ENCODE data around the gene ZBP1. TPM values are rescaled to one million over a fixed set of nuclear protein-coding genes. Genes with fewer than 3 reads are reported as not detected.

ZBP1 gene
- total RNA-seq, 5 donors from 2014 or later (not counting 1 experiment from before 2014, with no cell fraction given): 8.6 to 41.1 (median 20.6) TPM

DNA sequence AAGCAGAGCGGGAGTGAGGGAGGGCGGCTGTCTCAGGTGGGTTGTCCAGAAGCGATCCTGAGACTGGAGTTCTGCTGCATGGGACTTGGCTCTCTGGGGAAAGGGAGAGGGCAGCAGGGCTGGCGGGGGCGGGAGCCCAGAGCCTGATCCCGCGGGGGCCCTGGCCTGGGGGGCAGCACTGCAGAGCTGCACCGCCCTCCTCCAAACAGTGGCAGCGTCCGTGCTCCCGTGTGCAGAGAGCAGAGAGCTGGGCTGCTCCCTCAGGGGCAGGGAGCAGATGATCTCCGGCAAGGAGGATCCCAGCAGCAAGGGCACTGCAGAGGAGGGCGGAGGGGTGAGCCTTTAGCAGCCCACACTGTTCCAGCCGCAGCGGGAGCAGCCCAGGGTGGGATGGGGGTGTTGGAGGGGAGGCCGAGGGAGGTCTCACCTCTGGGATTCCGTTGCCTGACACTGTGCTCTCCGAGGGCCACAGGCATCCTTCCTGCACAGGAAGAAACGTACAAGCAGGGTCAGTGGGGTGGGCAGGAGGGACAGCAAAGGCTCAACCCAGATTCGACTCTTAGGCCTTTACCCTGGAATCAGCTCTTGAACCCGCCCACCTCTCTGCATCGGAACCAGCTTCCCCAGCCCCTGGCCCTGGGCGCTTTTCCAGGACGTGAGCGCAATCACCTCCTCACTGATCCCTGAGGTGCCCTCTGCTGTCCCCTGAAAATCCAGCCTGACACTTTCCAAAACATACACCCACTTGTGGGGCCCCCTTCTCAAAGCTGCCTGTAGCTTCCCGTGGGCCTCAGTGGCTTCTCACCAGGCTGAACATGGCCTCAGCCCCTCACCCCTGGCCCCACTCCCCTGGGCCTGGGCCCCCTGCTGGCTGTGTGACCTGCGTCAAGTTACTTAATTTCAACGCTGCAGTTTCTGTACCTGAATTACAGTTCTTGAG lies 32.6 kb upstream of the ZBP1 start:
- ATAC-seq (replicated peaks in 1 of 4): no peak

GRCh38 chr20:57651881-57652605 lies 31.8 kb upstream of the ZBP1 start:
- ChIA-PET POLR2A (no interaction called here), CTCF (interaction anchor here in 1 of 2 donors (0.6 kb wide), 3 partner anchors 17 to 383 kb away, joined by 3 read pairs; no protein-coding TSS in a partner anchor)
- Mint-ChIP-seq H3K4me1 (peaks cover 10 to 17% (median 14%) of the 10 kb centered on the region in 3 donors), H3K27ac (no peak overlapping the region), H3K4me3 (no peak overlapping the region), H3K36me3 (peaks cover 10% of the 10 kb centered on the region), H3K9me3 (no peaks in the 10 kb centered on the region), H3K27me3 (no peaks in the 10 kb centered on the region)
- Histone ChIP-seq H3K27ac (ENCODE audit: low read length) (no peak overlapping the region), H3K4me1 (ENCODE audit: control insufficient read depth in 1 of 2, extremely low read depth in 1 of 2, insufficient read depth in 2 of 2, low read length in 2 of 2) (peaks cover 0 to 22% of the 10 kb centered on the region in 2 experiments), H3K4me3 (ENCODE audit: control insufficient read depth in 1 of 2, extremely low read depth in 1 of 2, low read length in 1 of 2) (no peak overlapping the region), H3K36me3 (ENCODE audit: control insufficient read depth in 2 of 2, extremely low read depth in 1 of 2, insufficient read depth in 1 of 2, low read length in 1 of 2) (peaks cover 0 to 7% of the 10 kb centered on the region in 2 donors), H3K27me3 (replicated peaks in 1 of 2; ENCODE audit: control insufficient read depth in 2 of 2, extremely low read depth in 1 of 2, insufficient read depth in 2 of 2, low read length in 1 of 2) (no peaks in the 10 kb centered on the region), H3K9me3 (no peaks in the 10 kb centered on the region)
- ATAC-seq (replicated peaks in 1 of 4): no peak
- WGBS (ENCODE audit: insufficient coverage): 95% methylated on average over 31 of the region's 50 CpGs
- DNase-seq: peak in 4 of 35 experiments; percentile 2 to 16 (median 8)

More for the DNA sequence above, 32.6 kb upstream of the ZBP1 start:
- Histone ChIP-seq H3K36me3 (ENCODE audit: control insufficient read depth in 2 of 2, extremely low read depth in 1 of 2, insufficient read depth in 1 of 2, low read length in 1 of 2) (peaks cover 0 to 7% of the 10 kb centered on the region in 2 donors), H3K4me3 (ENCODE audit: control insufficient read depth in 1 of 2, extremely low read depth in 1 of 2, low read length in 1 of 2) (no peak overlapping the region), H3K9me3 (no peaks in the 10 kb centered on the region), H3K27ac (ENCODE audit: low read length) (no peak overlapping the region), H3K27me3 (replicated peaks in 1 of 2; ENCODE audit: control insufficient read depth in 2 of 2, extremely low read depth in 1 of 2, insufficient read depth in 2 of 2, low read length in 1 of 2) (peaks cover 0 to 1% of the 10 kb centered on the region in 2 experiments), H3K4me1 (ENCODE audit: control insufficient read depth in 1 of 2, extremely low read depth in 1 of 2, insufficient read depth in 2 of 2, low read length in 2 of 2) (peaks cover 5 to 30% of the 10 kb centered on the region in 2 experiments)
- no peak overlapping the region for H3K4me3 Mint-ChIP-seq
- H3K4me1 Mint-ChIP-seq: peaks cover 18 to 25% (median 22%) of the 10 kb centered on the region in 3 donors
- CTCF ChIA-PET: interaction anchor here (0.6 to 2.0 kb wide), 6 partner anchors 25 to 35 kb away, joined by 3 to 10 read pairs (median 4); partner anchors contain the start of gene ZBP1 (in 1 of the 2)
- no peaks in the 10 kb centered on the region for H3K9me3 Mint-ChIP-seq
- H3K27me3 Mint-ChIP-seq: no peaks in the 10 kb centered on the region
- 91% methylated on average over 25 of the region's 28 CpGs for WGBS (ENCODE audit: insufficient coverage)
- POLR2A ChIA-PET: interaction anchor here in 1 of 2 donors (0.8 kb wide), 1 partner anchor 36 kb away, joined by 9 read pairs; no protein-coding TSS in a partner anchor
- DNase-seq: peak in 3 of 35 experiments; percentile 2 to 22 (median 2)
- H3K36me3 Mint-ChIP-seq: peaks cover 12% of the 10 kb centered on the region
- no peak overlapping the region for H3K27ac Mint-ChIP-seq

DNA sequence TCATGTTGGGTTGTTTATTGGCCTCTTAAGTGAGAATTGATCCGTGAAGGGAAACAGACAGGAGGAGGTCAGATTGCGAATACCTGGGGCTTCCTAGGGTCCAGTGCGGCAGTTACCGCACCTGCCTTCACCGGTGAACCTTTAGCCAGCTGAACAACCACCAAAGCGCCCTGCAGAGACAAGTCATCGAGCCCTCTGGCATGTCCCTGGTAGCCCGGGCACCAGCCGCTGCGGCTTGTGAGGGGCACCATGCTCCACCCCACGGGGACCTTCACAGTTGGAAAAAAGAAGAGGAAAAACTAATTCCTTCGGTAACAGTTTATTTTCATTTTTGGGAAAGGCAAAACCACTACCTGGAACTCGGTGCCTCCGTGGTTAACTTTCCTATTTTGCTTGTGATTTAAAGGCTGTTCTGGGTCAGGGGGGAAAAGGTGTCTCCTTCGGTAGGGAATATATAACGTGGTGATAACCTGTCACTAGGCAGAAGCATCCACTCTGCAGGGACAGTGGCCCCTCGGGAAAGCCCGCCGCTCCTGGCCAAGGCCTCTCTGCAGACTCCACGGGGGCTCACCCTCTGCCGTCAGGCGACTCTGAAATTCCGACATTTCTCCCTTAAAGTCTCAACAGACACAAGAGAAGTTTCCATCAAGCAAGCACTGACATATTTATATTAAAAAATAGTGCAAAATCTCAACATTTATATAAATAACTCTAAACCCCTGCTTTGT lies 30.7 kb upstream of the ZBP1 start:
- WGBS (ENCODE audit: insufficient coverage): 87% methylated on average over 15 of the region's 23 CpGs
- H3K4me3 Mint-ChIP-seq: no peak overlapping the region
- H3K4me3 ChIP-seq (ENCODE audit: control insufficient read depth in 1 of 2, extremely low read depth in 1 of 2, low read length in 1 of 2): no peak overlapping the region
- CTCF ChIA-PET: interaction anchor here in 1 of 2 donors (0.6 kb wide), 3 partner anchors 16 to 384 kb away, joined by 3 read pairs; no protein-coding TSS in a partner anchor
- H3K27ac Mint-ChIP-seq: no peak overlapping the region
- no peaks in the 10 kb centered on the region for H3K27me3 ChIP-seq (replicated peaks in 1 of 2; ENCODE audit: control insufficient read depth in 2 of 2, extremely low read depth in 1 of 2, insufficient read depth in 2 of 2, low read length in 1 of 2)
- no peaks in the 10 kb centered on the region for H3K27me3 Mint-ChIP-seq
- peaks cover 0 to 15% of the 10 kb centered on the region in 2 experiments for H3K4me1 ChIP-seq (ENCODE audit: control insufficient read depth in 1 of 2, extremely low read depth in 1 of 2, insufficient read depth in 2 of 2, low read length in 2 of 2)
- ATAC-seq (replicated peaks in 1 of 4): no peak
- DNase-seq: peak in 1 of 35 experiments; percentile 4
- POLR2A ChIA-PET: no interaction called here
- H3K36me3 ChIP-seq (ENCODE audit: control insufficient read depth in 2 of 2, extremely low read depth in 1 of 2, insufficient read depth in 1 of 2, low read length in 1 of 2): peaks cover 0 to 7% of the 10 kb centered on the region in 2 donors
- no peaks in the 10 kb centered on the region for H3K9me3 ChIP-seq
- H3K9me3 Mint-ChIP-seq: no peaks in the 10 kb centered on the region
- H3K36me3 Mint-ChIP-seq: peaks cover 10% of the 10 kb centered on the region
- no peak overlapping the region for H3K27ac ChIP-seq (ENCODE audit: low read length)
- peaks cover 6 to 16% (median 10%) of the 10 kb centered on the region in 3 donors for H3K4me1 Mint-ChIP-seq

DNA sequence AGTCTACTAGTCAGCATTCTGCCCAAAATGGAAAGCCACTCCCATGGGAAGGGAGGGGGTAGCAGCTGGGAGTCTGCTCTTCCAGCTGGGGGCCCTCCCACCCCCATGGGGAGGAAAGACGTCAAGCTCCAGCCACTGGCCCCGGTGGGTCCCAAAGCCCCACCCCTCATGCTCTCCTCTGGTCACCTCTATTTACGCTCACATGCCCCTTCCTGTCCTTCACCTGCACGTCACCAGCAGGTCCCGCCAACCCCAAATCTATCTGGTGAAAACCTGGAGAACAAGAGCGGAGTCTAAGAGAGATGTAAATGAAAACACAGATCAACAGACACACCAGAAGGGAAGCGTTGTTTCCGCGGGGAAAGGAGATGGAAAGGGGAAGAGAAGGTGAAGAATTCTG lies 30.0 kb upstream of the ZBP1 start:
- H3K4me1 ChIP-seq (ENCODE audit: control insufficient read depth in 1 of 2, extremely low read depth in 1 of 2, insufficient read depth in 2 of 2, low read length in 2 of 2): peaks cover 0 to 15% of the 10 kb centered on the region in 2 experiments
- ChIA-PET CTCF (no interaction called here), POLR2A (no interaction called here)
- H3K36me3 ChIP-seq (ENCODE audit: control insufficient read depth in 2 of 2, extremely low read depth in 1 of 2, insufficient read depth in 1 of 2, low read length in 1 of 2): peaks cover 0 to 7% of the 10 kb centered on the region in 2 donors
- no CpG with 5 or more reads among the region's 9 CpGs for WGBS (ENCODE audit: insufficient coverage)
- H3K4me3 ChIP-seq (ENCODE audit: control insufficient read depth in 1 of 2, extremely low read depth in 1 of 2, low read length in 1 of 2): no peak overlapping the region
- H3K27me3 Mint-ChIP-seq: no peaks in the 10 kb centered on the region
- H3K9me3 Mint-ChIP-seq: peaks cover 0 to 2% (median 0%) of the 10 kb centered on the region in 3 donors
- H3K27ac Mint-ChIP-seq: no peak overlapping the region
- H3K27me3 ChIP-seq (replicated peaks in 1 of 2; ENCODE audit: control insufficient read depth in 2 of 2, extremely low read depth in 1 of 2, insufficient read depth in 2 of 2, low read length in 1 of 2): no peaks in the 10 kb centered on the region
- H3K27ac ChIP-seq (ENCODE audit: low read length): no peak overlapping the region
- no peaks in the 10 kb centered on the region for H3K9me3 ChIP-seq
- peaks cover 6 to 16% (median 10%) of the 10 kb centered on the region in 3 donors for H3K4me1 Mint-ChIP-seq
- H3K4me3 Mint-ChIP-seq: no peak overlapping the region
- ATAC-seq (replicated peaks in 1 of 4) (no peak), DNase-seq (peak in 1 of 35 experiments; percentile 0)
- H3K36me3 Mint-ChIP-seq: peaks cover 10% of the 10 kb centered on the region

DNA sequence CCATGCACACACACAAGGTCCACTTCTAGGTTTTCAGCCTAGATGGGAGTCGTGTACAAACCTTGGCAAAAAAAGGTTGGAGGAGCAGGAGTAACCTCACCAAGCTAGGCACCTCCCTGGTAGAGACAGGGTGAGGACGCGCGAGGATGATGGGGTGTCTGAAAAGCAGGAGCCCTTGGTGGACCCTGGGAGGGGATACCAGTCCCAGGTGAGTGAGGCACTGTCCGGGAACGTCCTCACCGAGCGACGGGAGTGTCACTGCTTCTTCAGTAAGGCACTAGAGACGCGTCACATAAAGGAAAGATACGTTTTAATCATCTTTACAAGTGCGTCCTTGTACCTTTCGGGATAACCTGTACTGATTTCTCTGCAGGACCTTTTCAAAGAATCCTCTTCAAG lies 29.4 kb upstream of the ZBP1 start:
- ChIA-PET CTCF (no interaction called here), POLR2A (no interaction called here)
- peaks cover 0 to 9% of the 10 kb centered on the region in 2 experiments for H3K4me1 ChIP-seq (ENCODE audit: control insufficient read depth in 1 of 2, extremely low read depth in 1 of 2, insufficient read depth in 2 of 2, low read length in 2 of 2)
- H3K27ac Mint-ChIP-seq: no peak overlapping the region
- H3K27me3 Mint-ChIP-seq: no peaks in the 10 kb centered on the region
- ATAC-seq (replicated peaks in 1 of 4) (no peak), DNase-seq (peak in 1 of 35 experiments; percentile 12)
- H3K27ac ChIP-seq (ENCODE audit: low read length): no peak overlapping the region
- H3K4me1 Mint-ChIP-seq: peaks cover 5 to 9% (median 5%) of the 10 kb centered on the region in 3 donors
- H3K9me3 Mint-ChIP-seq: peaks cover 3 to 4% (median 4%) of the 10 kb centered on the region in 3 donors
- no peaks in the 10 kb centered on the region for H3K9me3 ChIP-seq
- H3K36me3 Mint-ChIP-seq: peaks cover 10% of the 10 kb centered on the region
- H3K4me3 Mint-ChIP-seq: no peak overlapping the region
- H3K36me3 ChIP-seq (ENCODE audit: control insufficient read depth in 2 of 2, extremely low read depth in 1 of 2, insufficient read depth in 1 of 2, low read length in 1 of 2): peaks cover 0 to 7% of the 10 kb centered on the region in 2 donors
- WGBS (ENCODE audit: insufficient coverage): 92% methylated on average over 13 of the region's 14 CpGs
- no peak overlapping the region for H3K4me3 ChIP-seq (ENCODE audit: control insufficient read depth in 1 of 2, extremely low read depth in 1 of 2, low read length in 1 of 2)
- H3K27me3 ChIP-seq (replicated peaks in 1 of 2; ENCODE audit: control insufficient read depth in 2 of 2, extremely low read depth in 1 of 2, insufficient read depth in 2 of 2, low read length in 1 of 2): no peaks in the 10 kb centered on the region

All from T-cell (primary cell).